ENCODE measurements around the gene ADAT1. TPM values are rescaled to one million over a fixed set of nuclear protein-coding genes. Genes with fewer than 3 reads are reported as not detected.
A peak's percentile ranks its signal among the peaks of the same experiment; 100 is the strongest.

Gene ADAT1
- total and polyA plus RNA-seq, 2 of the 13 experiments (the other 11 are each of a cell fraction or from before 2014, with no cell fraction given): 18.4 to 40.8 TPM

- peak overlapping the region; percentile 39 for H2AFZ ChIP-seq (ENCODE audit: low read length)
- DNase-seq (ENCODE audit: low spot score): peak; percentile 63
- peaks cover 54% of the 10 kb centered on the region for H4K20me1 ChIP-seq (ENCODE audit: insufficient read depth, low read length)
- H3K4me1 ChIP-seq (ENCODE audit: insufficient read depth, low read length): peaks cover 62% of the 10 kb centered on the region
- peak overlapping the region; percentile 94 for H3K9ac ChIP-seq (ENCODE audit: insufficient read depth, low read depth, low read length)
- ChIA-PET CTCF (ENCODE audit: low intra/inter-chr PET ratio, low total read pairs) (interaction anchor here (0.7 kb wide), 1 partner anchor 176 kb away, joined by 3 read pairs; no protein-coding TSS in a partner anchor), POLR2A (interaction anchor here (0.9 to 2.9 kb wide), 15 partner anchors 7 to 215 kb away, joined by 3 to 28 read pairs (median 5); partner anchors contain the start of genes ADAT1, CFDP1, GABARAPL2 and TMEM231)
- peak overlapping the region; percentile 82 to 96 (median 93) for H3K4me3 ChIP-seq (replicated peaks in 1 of 3; ENCODE audit: insufficient read depth in 1 of 3, low read depth in 2 of 3, low read length in 3 of 3)
- H3K9me3 ChIP-seq (ENCODE audit: low read length): no peaks in the 10 kb centered on the region
- peak; percentile 62 for ATAC-seq
- peaks cover 94% of the 10 kb centered on the region for H3K79me2 ChIP-seq (ENCODE audit: insufficient read depth, low read length)
- in situ Hi-C loops (cut with HindIII; ENCODE audit: extremely low pct_ligation_motif_present, low pct_unique_long_range_greater_than_20kb) (loop anchor here (5.0 kb wide), 1 partner anchor 114 kb away; no protein-coding TSS in a partner anchor), intact Hi-C loops (cut with micrococcal nuclease; ENCODE audit: unreplicated experiment) (loop anchor here (1.0 to 5.0 kb wide), 3 partner anchors 81 to 178 kb away; partner anchors contain the start of gene GABARAPL2)
- BruUV-seq (replicated peaks): no TSS peak
- H3K36me3 ChIP-seq (replicated peaks in 1 of 2; ENCODE audit: control insufficient read depth in 1 of 2, insufficient read depth in 2 of 2, low read length in 2 of 2): peaks cover 4 to 19% of the 10 kb centered on the region in 2 experiments
- H3K27ac ChIP-seq (ENCODE audit: extremely low read length, insufficient read depth, low read length): peak overlapping the region; percentile 93
- WGBS (ENCODE audit: low lambda C conversion rate): 2% methylated on average over 45 of the region's 62 CpGs
- H3K27me3 ChIP-seq (ENCODE audit: control insufficient read depth in 1 of 2, insufficient read depth in 2 of 2, low read length in 2 of 2): no peaks in the 10 kb centered on the region; a peak in 1 of 5 replicates
- peak; percentile 26 for FAIRE-seq
- peak overlapping the region; percentile 87 for H3K4me2 ChIP-seq (ENCODE audit: low read depth, low read length)
- TF ChIP-seq SRY (CRISPR knock-in tag; IDR thresholded peaks at IDR 0.05): no peak
- TF ChIP-seq ZSCAN9 (CRISPR knock-in tag; IDR thresholded peaks at IDR 0.05; ENCODE audit: borderline replicate concordance): no peak; the same call in 1 of the 2 replicates
- no peak for TF ChIP-seq STAT6 (CRISPR knock-in tag; IDR thresholded peaks at IDR 0.05; ENCODE audit: borderline replicate concordance)
- TF ChIP-seq SNAPC5 (CRISPR knock-in tag; IDR thresholded peaks at IDR 0.05; ENCODE audit: borderline replicate concordance): no peak
- no peak for TF ChIP-seq ZBTB37 (CRISPR knock-in tag; IDR thresholded peaks at IDR 0.05)
- TF ChIP-seq ZNF670 (CRISPR knock-in tag; IDR thresholded peaks at IDR 0.05; ENCODE audit: borderline replicate concordance): no peak
- no peak for TF ChIP-seq ZNF777 (CRISPR knock-in tag; IDR thresholded peaks at IDR 0.05)
- TF ChIP-seq ZFP36L1 (CRISPR knock-in tag; IDR thresholded peaks at IDR 0.05): peak; percentile 62; the same call in 1 of the 2 replicates
- TF ChIP-seq ARNT2 (CRISPR knock-in tag; IDR thresholded peaks at IDR 0.05; ENCODE audit: low read depth): no peak
- no peak for TF ChIP-seq NFE2 (CRISPR knock-in tag; IDR thresholded peaks at IDR 0.05)
- peak; percentile 11; the same call in 1 of the 2 replicates for TF ChIP-seq RFXAP (CRISPR knock-in tag; IDR thresholded peaks at IDR 0.05; ENCODE audit: borderline replicate concordance)
- TF ChIP-seq AHR (CRISPR knock-in tag; IDR thresholded peaks at IDR 0.05): no peak
- no peak for TF ChIP-seq SYNCRIP (IDR thresholded peaks at IDR 0.05; ENCODE audit: insufficient read depth, low read depth, low read length)
- no peak for TF ChIP-seq ARID3A (IDR thresholded peaks at IDR 0.05; ENCODE audit: low read depth, low read length)
- TF ChIP-seq MNT (IDR thresholded peaks at IDR 0.05): peak; percentile 46
These were observed 25.4 kb upstream of the ADAT1 start for GRCh38 chr16:75648265-75649076.
